GM18511 (cell line): ENCODE data around the gene HSPB9.

Experiments used
- ATAC-seq: cut with Tn5 transposase; IDR thresholded peaks from one replicate; pipeline ENCODE4 v1.9.1; 2021; ENCODE audit warnings: mild to moderate bottlenecking, moderate library complexity; ENCODE audit not compliant: unreplicated experiment

HSPB9 gene

GRCh38 chr17:42122371-42123303 lies at the start of gene HSPB9:
HSPB9 (plus strand) TSS chr17:42122804; CDS start chr17:42122851, 47 bp downstream.
- no peak for ATAC-seq

GRCh38 chr17:42075789-42076188 lies 46.8 kb upstream of the HSPB9 start:
- no peak for ATAC-seq

- no peak for ATAC-seq
These were observed 45.6 kb upstream of the HSPB9 start for GRCh38 chr17:42076797-42077559.

GRCh38 chr17:42077755-42078154 lies 44.8 kb upstream of the HSPB9 start:
- no peak for ATAC-seq

- no peak for ATAC-seq
These were observed 44.1 kb upstream of the HSPB9 start for GRCh38 chr17:42078396-42079043.

- no peak for ATAC-seq
These were observed 43.1 kb upstream of the HSPB9 start for GRCh38 chr17:42079541-42079940.

GRCh38 chr17:42081516-42082129 lies 41.0 kb upstream of the HSPB9 start:
- ATAC-seq = no peak

GRCh38 chr17:42087042-42087701 lies 35.4 kb upstream of the HSPB9 start:
- no peak for ATAC-seq

- ATAC-seq = no peak
These were observed 34.6 kb upstream of the HSPB9 start for GRCh38 chr17:42087736-42088705.

GRCh38 chr17:42088736-42089135 lies 33.9 kb upstream of the HSPB9 start:
- no peak for ATAC-seq

- no peak for ATAC-seq
These were observed 31.4 kb upstream of the HSPB9 start for GRCh38 chr17:42090964-42091790.

GRCh38 chr17:42092939-42093338 lies 29.7 kb upstream of the HSPB9 start:
- ATAC-seq = no peak

GRCh38 chr17:42094375-42095069 lies 28.1 kb upstream of the HSPB9 start:
- no peak for ATAC-seq

- no peak for ATAC-seq
These were observed 26.1 kb upstream of the HSPB9 start for GRCh38 chr17:42096360-42097111.

GRCh38 chr17:42097691-42098631 lies 24.6 kb upstream of the HSPB9 start, which contains the start of gene ZNF385C:
ZNF385C (minus strand) TSS chr17:42098473; CDS start chr17:42063056, 35,417 bp downstream.
- no peak for ATAC-seq
